PC-3 (cell line): ENCODE results near the gene ROBO2. TPM values are rescaled to one million over a fixed set of nuclear protein-coding genes. Genes with fewer than 3 reads are reported as not detected.

Source experiments
- ATAC-seq: fragments of 200-7000 bp; cut with Tn5 transposase; 2 replicates; pipeline ENCODE4 v1.9.1; 2020; ENCODE audit warnings: mild to moderate bottlenecking, moderate library complexity
- BruUV-seq: library from RNA; stranded (reverse); fragments of 400-500 nt; replicated peaks from 2 replicates; lab custom pipeline; 2021; lab: Mats Ljungman, UMichigan
- CTCF ChIA-PET: fragments of 300-600 bp; sonication (Branson Sonifier 250); formaldehyde crosslinking; loops from one replicate; lab custom pipeline; 2022; ENCODE audit warnings: antibody characterized with exemption; lab: Charles Lee
- POLR2A ChIA-PET: fragments of 300-600 bp; sonication (Branson Sonifier 250); formaldehyde crosslinking; loops from one replicate; lab custom pipeline; 2022; ENCODE audit warnings: antibody characterized with exemption; ENCODE audit not compliant: unreplicated experiment; lab: Charles Lee
- DNase-seq: peaks from one replicate; pipeline ENCODE4 v3.0.0-alpha.2; 2015
- H2AFZ ChIP-seq: fragments of 300-600 bp; sonication (generic); 2 replicates; pipeline ENCODE4 v1.6.0; 2016; ENCODE audit warnings: antibody characterized with exemption, low read length
- H3F3A ChIP-seq: fragments of 300-600 bp; sonication (generic); one replicate; pipeline ENCODE4 v1.6.0; 2017; ENCODE audit warnings: antibody characterized with exemption, low read length, control low read depth, mild to moderate bottlenecking; ENCODE audit not compliant: unreplicated experiment
- H3K27ac ChIP-seq: fragments of 300-600 bp; sonication (generic); 2 replicates; pipeline ENCODE4 v1.5.1; 2016; ENCODE audit warnings: mild to moderate bottlenecking, low read length
- H3K27me3 ChIP-seq: fragments of 300-600 bp; sonication (generic); 2 replicates; pipeline ENCODE4 v1.6.1; 2016; ENCODE audit warnings: low read length, mixed read lengths
- H3K36me3 ChIP-seq: fragments of 300-600 bp; sonication (generic); 2 replicates; pipeline ENCODE4 v1.6.1; 2016; ENCODE audit warnings: low read depth, mixed run types, low read length, mixed read lengths
- H3K4me1 ChIP-seq: fragments of 300-600 bp; sonication (generic); 2 replicates; pipeline ENCODE4 v1.5.1; 2016; ENCODE audit warnings: low read length; ENCODE audit not compliant: insufficient read depth
- H3K4me2 ChIP-seq: fragments of 300-600 bp; sonication (generic); 2 replicates; pipeline ENCODE4 v1.6.0; 2016; ENCODE audit warnings: low read length
- H3K4me3 ChIP-seq: fragments of 300-600 bp; sonication (generic); 2 replicates; pipeline ENCODE4 v1.5.1; 2016; ENCODE audit warnings: mild to moderate bottlenecking, low read length, mixed read lengths
- H3K79me2 ChIP-seq: fragments of 300-600 bp; sonication (generic); 2 replicates; pipeline ENCODE4 v1.6.1; 2017; ENCODE audit warnings: low read length, mixed read lengths
- H3K9ac ChIP-seq: fragments of 300-600 bp; sonication (generic); 2 replicates; pipeline ENCODE4 v1.6.0; 2016; ENCODE audit warnings: mild to moderate bottlenecking, low read length
- H3K9me2 ChIP-seq: fragments of 300-600 bp; sonication (generic); replicated peaks from 2 replicates; pipeline ENCODE4 v1.6.1; 2016; ENCODE audit warnings: mixed run types, low read length, mixed read lengths
- H3K9me3 ChIP-seq: fragments of 300-600 bp; sonication (generic); 2 replicates; pipeline ENCODE4 v1.6.1; 2016; ENCODE audit warnings: low read length, mixed read lengths
- H4K20me1 ChIP-seq: fragments of 300-600 bp; sonication (generic); 2 replicates; pipeline ENCODE4 v1.6.1; 2016; ENCODE audit warnings: low read length, mixed read lengths
- CTCF ChIP-seq: fragments of 300-600 bp; sonication (generic); conservative IDR thresholded peaks from 2 replicates; pipeline ENCODE4 v1.5.1; 2017; ENCODE audit warnings: antibody characterized with exemption, low read depth, mild to moderate bottlenecking, low read length
- EZH2 ChIP-seq: fragments of 300-600 bp; sonication (generic); IDR thresholded peaks from one replicate; pipeline ENCODE4 v1.6.1; 2017; ENCODE audit warnings: antibody characterized with exemption, mild to moderate bottlenecking, low read length; ENCODE audit not compliant: unreplicated experiment
- EZH2phosphoT487 ChIP-seq: fragments of 300-600 bp; sonication (generic); IDR thresholded peaks from 2 replicates; pipeline ENCODE4 v1.6.1; 2018; ENCODE audit warnings: mild to moderate bottlenecking, antibody characterized with exemption, low read length, borderline replicate concordance
- intact Hi-C: fragments of 100-400 bp; cut with micrococcal nuclease; formaldehyde crosslinking; loops from 2 replicates; pipeline ENCODE4 v1.9.0; 2023
- total RNA-seq: library from RNA; depleted of rRNA; stranded (reverse); fragments of >200 nt; gene quantifications from 2 replicates; pipeline ENCODE4 v1.2.3, GENCODE V29; 2014

The ROBO2 gene
- total RNA-seq, 1 experiment from 2014 or later, result not detected

- POLR2A ChIA-PET, result interaction anchor here (0.6 kb wide), 1 partner anchor 382 kb away, joined by 3 read pairs; no protein-coding TSS in a partner anchor
- no TSS peak for BruUV-seq
- H3K9ac ChIP-seq, result no peak overlapping the region
- peaks cover 9% of the 10 kb centered on the region; the same call in 1 of the 2 replicates for H3K27me3 ChIP-seq
- intact Hi-C loops, result no loop called here
- CTCF ChIA-PET, result no interaction called here
- H3F3A ChIP-seq, result no peaks in the 10 kb centered on the region
- no peak overlapping the region for H2AFZ ChIP-seq
- no peak overlapping the region for H3K27ac ChIP-seq
- H3K4me1 ChIP-seq, result no peaks in the 10 kb centered on the region
- H3K4me2 ChIP-seq, result no peak overlapping the region
- no peaks in the 10 kb centered on the region for H3K79me2 ChIP-seq
- no peaks in the 10 kb centered on the region for H3K36me3 ChIP-seq
- no peak overlapping the region for H3K4me3 ChIP-seq
- no peaks in the 10 kb centered on the region for H4K20me1 ChIP-seq
- TF ChIP-seq EZH2phosphoT487 (no peak), EZH2 (no peak), CTCF (no peak)
- DNase-seq (no peak), ATAC-seq (no peak)
- H3K9me2 ChIP-seq, result no peaks in the 10 kb centered on the region
- H3K9me3 ChIP-seq, result no peaks in the 10 kb centered on the region
Observed at GRCh38 chr3:77190374-77190773, 150.5 kb downstream of the ROBO2 start.

- H3K4me3 ChIP-seq, result no peak overlapping the region
- no peak for TF ChIP-seq EZH2
- no peak for TF ChIP-seq CTCF
- no peak for TF ChIP-seq EZH2phosphoT487
- no peaks in the 10 kb centered on the region for H3K4me1 ChIP-seq
- H3K4me2 ChIP-seq, result no peak overlapping the region
- BruUV-seq, result no TSS peak
- H3K36me3 ChIP-seq, result no peaks in the 10 kb centered on the region
- H3K9ac ChIP-seq, result no peak overlapping the region
- no peaks in the 10 kb centered on the region for H3K9me2 ChIP-seq
- H3K27me3 ChIP-seq, result peaks cover 15% of the 10 kb centered on the region
- ATAC-seq, result no peak
- intact Hi-C loops, result no loop called here
- no peaks in the 10 kb centered on the region for H3K79me2 ChIP-seq
- CTCF ChIA-PET, result no interaction called here
- POLR2A ChIA-PET, result no interaction called here
- no peak overlapping the region for H2AFZ ChIP-seq
- H3F3A ChIP-seq, result no peaks in the 10 kb centered on the region
- H4K20me1 ChIP-seq, result no peaks in the 10 kb centered on the region
- no peaks in the 10 kb centered on the region for H3K9me3 ChIP-seq
- no peak overlapping the region for H3K27ac ChIP-seq
- no peak for DNase-seq
Observed at GRCh38 chr3:77191014-77191413, 151.1 kb downstream of the ROBO2 start.

- H3F3A ChIP-seq, result no peaks in the 10 kb centered on the region
- no peak overlapping the region for H3K4me2 ChIP-seq
- H3K79me2 ChIP-seq, result no peaks in the 10 kb centered on the region
- POLR2A ChIA-PET, result no interaction called here
- no peak overlapping the region for H3K4me3 ChIP-seq
- intact Hi-C loops, result no loop called here
- ATAC-seq (no peak), DNase-seq (no peak)
- H3K9me3 ChIP-seq, result no peaks in the 10 kb centered on the region
- H3K9ac ChIP-seq, result no peak overlapping the region
- no peak overlapping the region for H3K27ac ChIP-seq
- H4K20me1 ChIP-seq, result no peaks in the 10 kb centered on the region
- H3K4me1 ChIP-seq, result no peaks in the 10 kb centered on the region
- H3K36me3 ChIP-seq, result no peaks in the 10 kb centered on the region
- no peak for TF ChIP-seq CTCF
- no peak for TF ChIP-seq EZH2phosphoT487
- no peak for TF ChIP-seq EZH2
- no peaks in the 10 kb centered on the region for H3K9me2 ChIP-seq
- H3K27me3 ChIP-seq, result peaks cover 16% of the 10 kb centered on the region
- CTCF ChIA-PET, result no interaction called here
- no peak overlapping the region for H2AFZ ChIP-seq
- BruUV-seq, result no TSS peak
Observed at GRCh38 chr3:77191640-77192039, 151.7 kb downstream of the ROBO2 start.
